Ectodermal cell (in vitro differentiated cells): ENCODE results near the gene MAPK8.

Experiments
- H3K27ac ChIP-seq: 2 replicates; pipeline ENCODE4 v1.7.0; 2013; ENCODE audit warnings: mild to moderate bottlenecking, low read depth, low read length; ENCODE audit not compliant: insufficient read depth, poor library complexity, severe bottlenecking
- H3K27me3 ChIP-seq: 2 replicates; pipeline ENCODE4 v1.7.0; 2013; ENCODE audit warnings: mild to moderate bottlenecking, low read length; ENCODE audit not compliant: insufficient read depth, control insufficient read depth, poor library complexity, severe bottlenecking
- H3K36me3 ChIP-seq: one replicate; pipeline ENCODE4 v1.7.0; 2013; ENCODE audit warnings: low read length; ENCODE audit not compliant: control insufficient read depth, insufficient read depth
- H3K4me1 ChIP-seq: one replicate; pipeline ENCODE4 v1.7.0; 2013; ENCODE audit warnings: low read length; ENCODE audit not compliant: control insufficient read depth, insufficient read depth
- H3K4me3 ChIP-seq: 2 replicates; pipeline ENCODE4 v1.7.0; 2013; ENCODE audit warnings: low read depth, low read length, control low read depth; ENCODE audit not compliant: insufficient read depth
- H3K9me3 ChIP-seq: 2 replicates; pipeline ENCODE4 v1.7.0; 2013; ENCODE audit warnings: mild to moderate bottlenecking, low read length, moderate library complexity; ENCODE audit not compliant: control insufficient read depth
- WGBS, 2 experiments: methylation state at CpG; one replicate each; pipeline ENCODE4 v1.1.7; 2013; ENCODE audit warnings: missing lambda C conversion rate in 2 of 2; 5-methylcytosine and 5-hydroxymethylcytosine counted together

Gene MAPK8

DNA sequence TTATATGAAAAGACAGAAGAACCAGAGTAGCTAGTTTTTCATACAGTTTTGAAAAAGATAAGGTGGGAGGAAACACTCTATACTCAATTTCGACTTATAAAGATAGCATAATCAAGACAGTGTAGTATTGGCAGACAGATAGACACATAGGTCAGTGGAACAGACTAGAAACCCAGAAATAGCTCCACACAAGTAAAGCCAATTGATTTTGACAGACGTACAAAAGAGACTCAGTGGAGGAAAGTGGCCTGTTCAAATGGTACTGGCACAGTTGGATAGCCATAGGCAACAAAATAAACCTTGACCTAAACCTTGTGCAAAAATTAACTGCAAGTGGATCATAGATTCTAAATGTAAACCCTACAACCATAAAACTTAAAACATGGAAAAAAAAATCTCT, 46.8 kb downstream of the MAPK8 start:
- H3K9me3 ChIP-seq: no peaks in the 10 kb centered on the region
- no peaks in the 10 kb centered on the region for H3K36me3 ChIP-seq
- H3K4me3 ChIP-seq: no peak overlapping the region
- no peak overlapping the region for H3K27ac ChIP-seq
- H3K4me1 ChIP-seq: no peaks in the 10 kb centered on the region
- H3K27me3 ChIP-seq: no peaks in the 10 kb centered on the region
- WGBS, 2 experiments: 96 to 97% methylated on average over 2 of the region's 2 CpGs

DNA sequence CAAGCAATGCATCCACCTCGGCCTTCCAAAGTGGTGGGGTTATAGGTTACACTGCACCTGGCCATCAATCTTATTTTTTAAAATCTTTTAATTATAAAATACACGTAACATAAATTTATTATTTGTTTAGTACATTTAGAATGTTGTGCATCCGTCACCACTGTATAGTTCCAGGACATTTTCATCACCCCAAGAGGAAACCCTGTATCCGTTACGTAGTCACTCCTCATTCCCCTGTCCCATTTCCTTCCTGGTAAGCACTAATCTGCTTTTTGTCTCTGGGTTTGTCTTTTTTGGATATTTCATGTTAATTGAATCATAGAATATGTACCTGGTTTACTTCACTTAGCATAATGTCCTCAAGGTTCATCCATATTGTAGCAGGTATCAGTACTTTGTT, 51.2 kb downstream of the MAPK8 start:
- Histone ChIP-seq H3K36me3 (no peaks in the 10 kb centered on the region), H3K9me3 (no peaks in the 10 kb centered on the region), H3K27me3 (no peaks in the 10 kb centered on the region)

DNA sequence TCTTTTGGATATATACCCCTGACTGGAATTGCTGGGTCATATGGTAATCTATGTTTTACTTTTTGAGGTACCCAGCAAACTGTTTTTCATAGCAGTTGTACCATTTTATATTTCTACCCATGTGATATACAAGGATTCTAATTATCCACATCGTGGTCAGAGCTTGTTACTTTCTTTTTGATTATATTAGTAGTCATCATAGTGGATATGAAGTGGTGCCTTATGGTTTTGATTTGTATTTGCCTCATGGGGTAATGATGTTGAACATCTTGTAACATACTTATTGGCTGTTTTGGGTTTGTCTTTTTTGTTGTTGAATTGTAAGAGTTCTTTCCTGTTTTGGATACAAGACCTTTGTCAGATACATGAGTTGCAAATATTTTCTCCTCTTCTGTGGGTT, 51.7 kb downstream of the MAPK8 start:
- WGBS, 2 experiments: 80 to 100% methylated on average over 1 of the region's 1 CpG

More for the DNA sequence above, 51.2 kb downstream of the MAPK8 start:
- Histone ChIP-seq H3K27ac (no peak overlapping the region), H3K4me3 (no peak overlapping the region), H3K4me1 (no peaks in the 10 kb centered on the region)
- WGBS, 2 experiments: 86 to 100% methylated on average over 4 of the region's 5 CpGs

DNA sequence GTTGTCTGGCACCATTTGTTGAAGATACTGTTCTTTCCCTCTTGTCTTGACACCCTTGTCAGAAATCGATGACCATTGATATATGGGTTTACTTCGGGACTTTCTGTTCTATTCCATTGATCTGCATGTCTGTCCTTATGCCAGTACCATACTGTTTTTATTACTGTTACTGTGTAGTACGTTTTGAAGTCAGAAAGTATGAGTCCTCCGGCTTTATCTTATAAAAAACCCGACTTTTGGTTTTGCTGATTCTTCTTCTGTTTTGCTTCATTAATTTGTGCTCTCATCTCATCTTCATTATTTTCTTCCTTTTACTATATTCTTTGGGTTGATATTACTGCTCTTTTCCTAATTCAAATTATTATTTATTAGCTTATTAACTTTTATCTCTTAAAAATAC, 52.4 kb downstream of the MAPK8 start:
- no peak overlapping the region for H3K27ac ChIP-seq
- 84 to 89% methylated on average over 5 of the region's 5 CpGs for WGBS, 2 experiments
- H3K27me3 ChIP-seq: no peaks in the 10 kb centered on the region
- H3K36me3 ChIP-seq: no peaks in the 10 kb centered on the region
- H3K4me3 ChIP-seq: no peak overlapping the region
- no peaks in the 10 kb centered on the region for H3K4me1 ChIP-seq
- H3K9me3 ChIP-seq: no peaks in the 10 kb centered on the region

More for the DNA sequence above, 51.7 kb downstream of the MAPK8 start:
- H3K36me3 ChIP-seq: no peaks in the 10 kb centered on the region
- H3K4me3 ChIP-seq: no peak overlapping the region
- H3K27me3 ChIP-seq: no peaks in the 10 kb centered on the region
- H3K4me1 ChIP-seq: no peaks in the 10 kb centered on the region
- no peak overlapping the region for H3K27ac ChIP-seq
- no peaks in the 10 kb centered on the region for H3K9me3 ChIP-seq

GRCh38 chr10:48361176-48361575, 54.7 kb downstream of the MAPK8 start:
- WGBS, 2 experiments: 94 to 95% methylated on average over 2 of the region's 2 CpGs
- H3K4me1 ChIP-seq: no peaks in the 10 kb centered on the region
- no peaks in the 10 kb centered on the region for H3K9me3 ChIP-seq
- H3K27me3 ChIP-seq: no peaks in the 10 kb centered on the region
- no peak overlapping the region for H3K27ac ChIP-seq
- no peaks in the 10 kb centered on the region for H3K36me3 ChIP-seq
- H3K4me3 ChIP-seq: no peak overlapping the region

DNA sequence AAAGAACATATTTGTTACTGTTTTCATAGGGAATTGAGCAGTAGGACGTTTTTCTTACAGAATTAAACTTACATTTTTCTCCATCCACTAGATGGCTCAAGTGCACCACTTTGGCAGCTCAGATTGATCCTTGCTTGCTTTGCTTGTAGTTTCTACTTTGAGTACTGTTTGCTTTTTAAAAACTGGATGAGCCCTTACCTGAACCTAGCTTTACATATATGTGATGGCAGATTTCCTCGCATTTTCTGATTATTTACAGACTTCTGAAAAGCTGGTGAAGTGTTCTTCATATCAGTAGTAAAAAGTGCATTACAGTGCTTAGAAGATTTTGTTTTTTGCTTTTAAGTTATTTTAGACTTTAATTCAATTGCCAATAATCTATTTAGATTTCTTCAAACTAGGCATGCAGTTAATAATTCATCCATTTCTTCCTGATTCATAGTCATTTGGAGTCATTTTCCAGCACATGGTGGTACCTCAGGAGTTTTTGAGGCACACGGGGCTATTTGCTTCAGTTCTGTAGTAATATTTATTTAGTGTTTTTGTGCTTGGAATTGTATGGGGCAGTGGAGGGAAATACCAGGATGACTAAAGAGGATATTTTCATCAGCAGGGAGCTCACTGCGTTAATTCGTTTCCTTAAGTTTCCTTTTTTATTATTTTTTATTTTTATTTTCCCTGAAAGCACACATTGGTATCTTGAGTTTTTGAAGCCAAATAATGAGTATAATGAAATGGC, 57.3 kb downstream of the MAPK8 start:
- H3K4me1 ChIP-seq: no peaks in the 10 kb centered on the region
- no peak overlapping the region for H3K4me3 ChIP-seq
- no peaks in the 10 kb centered on the region for H3K27me3 ChIP-seq
- no peaks in the 10 kb centered on the region for H3K9me3 ChIP-seq
- 35 to 65% methylated on average over 3 to 5 of the region's 5 CpGs for WGBS, 2 experiments
- no peaks in the 10 kb centered on the region for H3K36me3 ChIP-seq
- no peak overlapping the region for H3K27ac ChIP-seq

DNA sequence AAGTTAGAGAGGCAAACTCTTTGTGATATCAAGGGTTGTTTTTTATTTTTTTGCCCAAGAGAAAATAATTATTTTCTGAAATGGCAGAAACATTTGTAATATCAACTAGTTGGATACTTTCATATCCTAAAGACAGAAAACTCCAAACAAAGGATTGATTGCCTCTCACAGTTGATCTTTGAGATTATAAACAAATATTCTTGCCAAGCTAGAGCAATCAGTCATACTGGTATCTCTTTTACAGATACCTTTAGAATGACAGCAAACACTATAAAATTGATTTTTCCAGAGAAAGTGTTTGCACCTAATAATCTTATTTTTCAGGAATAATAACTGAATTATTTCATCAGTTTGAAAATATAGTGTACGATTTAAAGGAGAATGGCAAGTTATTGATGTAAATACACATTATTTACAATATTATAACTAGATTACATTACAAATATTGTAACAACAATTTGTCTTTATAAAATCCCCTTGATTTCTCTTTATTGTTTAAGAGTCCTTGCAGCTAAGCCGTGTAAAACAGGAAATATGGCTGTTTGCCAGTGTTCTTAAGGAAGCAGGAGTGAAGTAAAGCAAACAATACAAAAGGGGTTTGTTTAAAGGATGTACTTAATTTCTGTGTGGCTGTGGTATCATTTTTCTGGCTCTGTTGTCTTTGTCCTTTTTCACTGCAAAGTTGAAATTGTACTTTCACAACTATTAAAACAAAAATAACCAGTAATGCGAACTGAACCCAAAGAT, 58.4 kb downstream of the MAPK8 start:
- Histone ChIP-seq H3K36me3 (no peaks in the 10 kb centered on the region), H3K9me3 (no peaks in the 10 kb centered on the region), H3K4me3 (no peak overlapping the region), H3K4me1 (no peaks in the 10 kb centered on the region), H3K27me3 (no peaks in the 10 kb centered on the region), H3K27ac (no peak overlapping the region)
- WGBS, 2 experiments: 86 to 89% methylated on average over 2 of the region's 3 CpGs

GRCh38 chr10:48365668-48366067, 59.2 kb downstream of the MAPK8 start:
- 90% methylated on average over 1 of the region's 1 CpG; no CpG with 5 or more reads in 1 of the 2 experiments for WGBS, 2 experiments

DNA sequence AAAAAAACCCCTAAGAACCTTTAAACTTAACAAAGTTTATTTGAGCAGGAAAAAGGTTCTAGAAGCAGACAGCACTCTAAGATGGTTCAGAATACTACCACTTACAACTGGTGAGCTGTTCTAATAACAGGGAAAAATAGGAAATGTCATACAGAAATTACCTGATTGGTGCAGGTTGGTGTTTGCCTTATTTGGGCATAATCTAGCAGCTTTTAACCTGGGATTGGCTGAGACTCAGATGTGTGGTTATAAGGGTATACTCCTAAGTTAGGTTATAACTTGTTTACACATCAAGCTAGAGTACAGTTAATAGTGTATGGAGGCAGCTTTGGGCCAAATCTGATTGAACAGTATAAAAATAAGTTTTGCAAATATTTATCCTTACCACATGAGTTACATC, 59.8 kb downstream of the MAPK8 start:
- H3K27me3 ChIP-seq: no peaks in the 10 kb centered on the region
- H3K9me3 ChIP-seq: no peaks in the 10 kb centered on the region
- no peaks in the 10 kb centered on the region for H3K4me1 ChIP-seq
- no peaks in the 10 kb centered on the region for H3K36me3 ChIP-seq
- no peak overlapping the region for H3K27ac ChIP-seq
- no peak overlapping the region for H3K4me3 ChIP-seq

More at GRCh38 chr10:48365668-48366067, 59.2 kb downstream of the MAPK8 start:
- no peaks in the 10 kb centered on the region for H3K36me3 ChIP-seq
- H3K27me3 ChIP-seq: no peaks in the 10 kb centered on the region
- H3K4me1 ChIP-seq: no peaks in the 10 kb centered on the region
- H3K27ac ChIP-seq: no peak overlapping the region
- no peak overlapping the region for H3K4me3 ChIP-seq
- H3K9me3 ChIP-seq: no peaks in the 10 kb centered on the region

DNA sequence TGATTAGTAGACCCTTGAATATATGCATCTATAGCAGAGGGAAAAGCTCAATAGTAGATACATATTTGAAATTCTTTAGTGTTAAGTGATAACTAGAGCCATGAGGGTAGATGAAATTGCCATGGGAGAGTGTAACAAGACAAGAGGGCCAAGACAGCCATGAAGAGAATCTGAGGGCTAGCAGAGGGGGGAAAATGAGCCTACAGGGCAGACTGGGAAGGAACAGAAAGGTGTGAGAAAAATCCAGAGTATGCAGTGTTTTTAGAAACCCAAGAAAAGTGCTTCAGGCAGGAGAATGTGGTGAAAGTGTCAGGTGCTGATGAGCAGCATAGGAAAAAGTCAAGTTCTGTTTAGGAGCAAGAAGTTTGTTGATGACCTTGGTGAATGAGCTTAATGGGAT, 63.0 kb downstream of the MAPK8 start:
- no peaks in the 10 kb centered on the region for H3K27me3 ChIP-seq
- H3K4me3 ChIP-seq: no peak overlapping the region
- H3K4me1 ChIP-seq: no peaks in the 10 kb centered on the region

More for the DNA sequence above, 63.0 kb downstream of the MAPK8 start:
- H3K36me3 ChIP-seq: no peaks in the 10 kb centered on the region
- H3K27ac ChIP-seq: no peak overlapping the region
- no peaks in the 10 kb centered on the region for H3K9me3 ChIP-seq
